Measurements from ENCODE around the gene BMPER. TPM values are rescaled to one million over a fixed set of nuclear protein-coding genes. Genes with fewer than 3 reads are reported as not detected.

Gene BMPER
- total RNA-seq, 1 donor from 2014 or later = not detected

- no peak for ATAC-seq
Observed at GRCh38 chr7:33971106-33971505, 65.8 kb downstream of the BMPER start.

- no peak for ATAC-seq
Observed at GRCh38 chr7:33973231-33974015, 68.1 kb downstream of the BMPER start.

- no peak for ATAC-seq
Observed at GRCh38 chr7:33979300-33979806, 74.0 kb downstream of the BMPER start.

- ATAC-seq = no peak
Observed at GRCh38 chr7:33979807-33980355, 74.5 kb downstream of the BMPER start.

- ATAC-seq = no peak
Observed at GRCh38 chr7:33981226-33981625, 75.9 kb downstream of the BMPER start.

- no peak for ATAC-seq
Observed at GRCh38 chr7:33981671-33982424, 76.5 kb downstream of the BMPER start.

- no peak for ATAC-seq
Observed at GRCh38 chr7:33982425-33982786, 77.1 kb downstream of the BMPER start.

GRCh38 chr7:33986451-33986850 is 81.1 kb downstream of the BMPER start:
- no peak for ATAC-seq

GRCh38 chr7:33986951-33987947 is 81.9 kb downstream of the BMPER start:
- ATAC-seq = peak; percentile 91

- no peak for ATAC-seq
Observed at GRCh38 chr7:33996899-33997298, 91.6 kb downstream of the BMPER start.

- no peak for ATAC-seq
Observed at GRCh38 chr7:33998476-33998875, 93.1 kb downstream of the BMPER start.

- ATAC-seq = no peak
Observed at GRCh38 chr7:34011017-34011695, 105.8 kb downstream of the BMPER start.

GRCh38 chr7:34011696-34012095 is 106.4 kb downstream of the BMPER start:
- ATAC-seq = no peak

- ATAC-seq = no peak
Observed at GRCh38 chr7:34013421-34013820, 108.1 kb downstream of the BMPER start.

- ATAC-seq = no peak
Observed at GRCh38 chr7:34015651-34016050, 110.3 kb downstream of the BMPER start.

GRCh38 chr7:34016876-34017275 is 111.5 kb downstream of the BMPER start:
- ATAC-seq = no peak

GRCh38 chr7:34019301-34019790 is 114.0 kb downstream of the BMPER start:
- ATAC-seq = no peak

GRCh38 chr7:34022626-34023025 is 117.3 kb downstream of the BMPER start:
- no peak for ATAC-seq

- ATAC-seq = no peak
Observed at GRCh38 chr7:34025600-34025999, 120.3 kb downstream of the BMPER start.

GRCh38 chr7:34026481-34027190 is 121.3 kb downstream of the BMPER start:
- no peak for ATAC-seq

GRCh38 chr7:34031156-34031555 is 125.8 kb downstream of the BMPER start:
- ATAC-seq = no peak
